CD4-positive, alpha-beta T cell (primary cell): ENCODE data around the gene DCT. TPM values are rescaled to one million over a fixed set of nuclear protein-coding genes. Genes with fewer than 3 reads are reported as not detected.

ENCODE experiments used
- ATAC-seq: fragments of 200-7000 bp; cut with Tn5 transposase; one replicate; pipeline ENCODE4 v1.10.0; 2022; ENCODE audit warnings: mild to moderate bottlenecking; ENCODE audit not compliant: poor library complexity
- CTCF ChIA-PET: fragments of 350-600 bp; sonication (Branson Sonifier 250); formaldehyde crosslinking; loops from one replicate; lab custom pipeline; 2021; ENCODE audit warnings: antibody characterized with exemption, inconsistent platforms; lab: Charles Lee
- POLR2A ChIA-PET: fragments of 350-600 bp; sonication (Branson Sonifier 250); formaldehyde crosslinking; loops from one replicate; lab custom pipeline; 2021; ENCODE audit warnings: antibody characterized with exemption, inconsistent platforms; lab: Charles Lee
- DNase-seq, 14 experiments: peaks; one replicate each; pipeline ENCODE4 v3.0.0-alpha.2; 2013 to 2020; ENCODE audit warnings: mixed read lengths in 2 of 14
- H3K27ac ChIP-seq, 2 donors: one replicate each; pipeline versions ENCODE4 v1.5.1 to v1.7.0; 2013; ENCODE audit warnings: low read length in 2 of 2, low read depth in 1 of 2, mild to moderate bottlenecking in 1 of 2
- H3K27me3 ChIP-seq, 2 experiments: 1 replicate in 1 of 2; 2 replicates in 1 of 2; pipeline versions ENCODE4 v1.6.1 to v1.7.0; 2013; ENCODE audit warnings: low read length in 2 of 2, control low read depth in 1 of 2, mild to moderate bottlenecking in 1 of 2, moderate library complexity in 1 of 2; ENCODE audit not compliant: insufficient read depth in 2 of 2, control insufficient read depth in 1 of 2
- H3K36me3 ChIP-seq: one replicate; pipeline ENCODE4 v1.6.1; 2013; ENCODE audit warnings: low read length, control low read depth; ENCODE audit not compliant: insufficient read depth
- H3K4me1 ChIP-seq: one replicate; pipeline ENCODE4 v1.6.1; 2013; ENCODE audit warnings: low read length, control low read depth; ENCODE audit not compliant: insufficient read depth
- H3K4me3 ChIP-seq: one replicate; pipeline ENCODE4 v1.5.1; 2013; ENCODE audit warnings: mild to moderate bottlenecking, low read length, moderate library complexity
- H3K9me3 ChIP-seq, 2 experiments: 1 replicate in 1 of 2; 2 replicates in 1 of 2; pipeline versions ENCODE4 v1.6.1 to v1.7.0; 2013; ENCODE audit warnings: low read length in 2 of 2, mild to moderate bottlenecking in 2 of 2, control low read depth in 1 of 2, moderate library complexity in 1 of 2; ENCODE audit not compliant: control insufficient read depth in 1 of 2, insufficient read depth in 1 of 2
- H3K27ac Mint-ChIP-seq: one replicate; pipeline ENCODE4 v1.8.0; 2020; ENCODE audit warnings: mixed read lengths
- H3K27me3 Mint-ChIP-seq: one replicate; pipeline ENCODE4 v1.8.0; 2021; ENCODE audit warnings: mixed read lengths
- H3K36me3 Mint-ChIP-seq: one replicate; pipeline ENCODE4 v1.8.0; 2021; ENCODE audit warnings: low read depth, mixed read lengths
- H3K4me1 Mint-ChIP-seq: one replicate; pipeline ENCODE4 v1.8.0; 2021; ENCODE audit warnings: low read depth, mixed read lengths
- H3K4me3 Mint-ChIP-seq: one replicate; pipeline ENCODE4 v1.8.0; 2020; ENCODE audit warnings: mild to moderate bottlenecking, mixed read lengths
- H3K9me3 Mint-ChIP-seq: one replicate; pipeline ENCODE4 v1.8.0; 2020; ENCODE audit warnings: mixed read lengths
- CTCF ChIP-seq: fragments of 200-600 bp; IDR thresholded peaks from one replicate; pipeline ENCODE4 v1.8.0; 2022; ENCODE audit warnings: antibody characterized with exemption, mild to moderate bottlenecking
- intact Hi-C, 2 experiments: fragments of 100-400 bp; cut with DNase I in 1 of 2; cut with micrococcal nuclease in 1 of 2; formaldehyde crosslinking; loops; one replicate each; pipeline versions ENCODE4 v1.15.1 to v1.9.0; 2023 to 2025; cut with DNase I, micrococcal nuclease
- total RNA-seq, 174 experiments: library from RNA in 2 of 174; stranded (reverse) in 2 of 174; gene quantifications; one replicate each; pipeline ENCODE4 v1.2.3 and lab custom pipeline; 2021 to 2026

The DCT gene
- total RNA-seq, 2 experiments from 2014 or later = 0.25 to 0.36 TPM

GRCh38 chr13:94515374-94515773, 35.9 kb upstream of the DCT start:
- CTCF ChIA-PET = no interaction called here
- no peak for ATAC-seq

GRCh38 chr13:94513026-94513425, 33.5 kb upstream of the DCT start:
- ATAC-seq (no peak), DNase-seq (no peak)
- H3K27ac Mint-ChIP-seq = no peak overlapping the region
- intact Hi-C loops = no loop called here
- POLR2A ChIA-PET = no interaction called here
- Histone ChIP-seq H3K27ac (no peak overlapping the region), H3K4me3 (no peak overlapping the region), H3K9me3 (no peaks in the 10 kb centered on the region), H3K36me3 (no peaks in the 10 kb centered on the region), H3K4me1 (no peaks in the 10 kb centered on the region), H3K27me3 (peaks cover 0 to 4% of the 10 kb centered on the region in 2 experiments)
- no peak overlapping the region for H3K4me3 Mint-ChIP-seq
- H3K36me3 Mint-ChIP-seq = no peaks in the 10 kb centered on the region
- H3K9me3 Mint-ChIP-seq = no peaks in the 10 kb centered on the region
- H3K27me3 Mint-ChIP-seq = peaks cover 20% of the 10 kb centered on the region
- H3K4me1 Mint-ChIP-seq = peaks cover 10% of the 10 kb centered on the region
- CTCF ChIA-PET = no interaction called here
- TF ChIP-seq CTCF = no peak

More at GRCh38 chr13:94515374-94515773, 35.9 kb upstream of the DCT start:
- Mint-ChIP-seq H3K4me1 (no peaks in the 10 kb centered on the region), H3K4me3 (no peak overlapping the region), H3K9me3 (no peaks in the 10 kb centered on the region), H3K27me3 (peaks cover 9% of the 10 kb centered on the region), H3K27ac (no peak overlapping the region), H3K36me3 (no peaks in the 10 kb centered on the region)
- POLR2A ChIA-PET = no interaction called here
- H3K27me3 ChIP-seq = peaks cover 0 to 2% of the 10 kb centered on the region in 2 experiments
- H3K36me3 ChIP-seq = no peaks in the 10 kb centered on the region
- H3K4me1 ChIP-seq = no peaks in the 10 kb centered on the region
- no peak overlapping the region for H3K4me3 ChIP-seq
- no peaks in the 10 kb centered on the region for H3K9me3 ChIP-seq
- no peak for DNase-seq
- intact Hi-C loops = no loop called here
- no peak for TF ChIP-seq CTCF
- H3K27ac ChIP-seq = no peak overlapping the region

DNA sequence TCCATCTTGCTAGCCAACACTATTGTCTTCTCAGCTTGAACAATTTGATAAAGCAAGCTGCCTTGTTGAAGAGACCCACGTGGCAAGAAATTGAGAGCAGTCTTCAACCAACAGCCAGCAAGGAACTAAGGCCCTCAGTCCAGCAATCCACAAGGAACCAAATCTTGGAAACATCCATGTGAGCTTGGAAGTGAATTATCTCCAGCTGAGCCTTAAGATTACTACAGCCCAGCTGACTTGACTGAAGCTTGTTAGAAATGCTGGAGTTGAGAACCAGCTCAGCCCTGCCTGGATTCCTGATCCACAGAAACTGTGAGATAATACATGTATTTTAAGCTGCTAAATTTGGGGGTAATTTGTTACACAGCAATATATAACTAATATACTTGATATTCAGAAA, 26.2 kb upstream of the DCT start:
- H3K27ac Mint-ChIP-seq = no peak overlapping the region
- Histone ChIP-seq H3K27ac (no peak overlapping the region), H3K9me3 (no peaks in the 10 kb centered on the region), H3K27me3 (peaks cover 0 to 4% of the 10 kb centered on the region in 2 experiments), H3K4me3 (no peak overlapping the region), H3K36me3 (no peaks in the 10 kb centered on the region), H3K4me1 (peaks cover 3% of the 10 kb centered on the region)
- H3K9me3 Mint-ChIP-seq = no peaks in the 10 kb centered on the region
- ChIA-PET CTCF (no interaction called here), POLR2A (interaction anchor here (2.5 kb wide), 1 partner anchor 44 kb away, joined by 26 read pairs; no protein-coding TSS in a partner anchor)
- ATAC-seq (no peak), DNase-seq (no peak)
- TF ChIP-seq CTCF = no peak
- no peaks in the 10 kb centered on the region for H3K36me3 Mint-ChIP-seq
- peaks cover 24% of the 10 kb centered on the region for H3K4me1 Mint-ChIP-seq
- no peak overlapping the region for H3K4me3 Mint-ChIP-seq
- intact Hi-C loops = no loop called here
- peaks cover 13% of the 10 kb centered on the region for H3K27me3 Mint-ChIP-seq
